MCF 10A (cell line): Measurements from ENCODE around the gene ARMH4. TPM values are rescaled to one million over a fixed set of nuclear protein-coding genes. Genes with fewer than 3 reads are reported as not detected.
A peak's percentile ranks its signal among the peaks of the same experiment; 100 is the strongest.

Experiments used
- BruUV-seq: library from RNA; stranded (reverse); fragments of 400-500 nt; replicated peaks from 2 replicates; lab custom pipeline; 2021; lab: Mats Ljungman, UMichigan
- CTCF ChIA-PET: fragments of 300-600 bp; sonication (Branson Sonifier 250); formaldehyde crosslinking; extraction: SDS; loops from one replicate; lab custom pipeline; 2021; ENCODE audit warnings: antibody characterized with exemption, inconsistent platforms; lab: Yijun Ruan, JAX
- POLR2A ChIA-PET: fragments of 300-600, 350-650 bp; sonication (Branson Sonifier 250); formaldehyde crosslinking; extraction: SDS; loops from one replicate; lab custom pipeline; 2020; ENCODE audit warnings: antibody characterized with exemption, inconsistent platforms; lab: Yijun Ruan, JAX
- DNase-seq: peaks from one replicate; pipeline ENCODE4 v3.0.0-alpha.2; 2018; ENCODE audit not compliant: unreplicated experiment
- H3K27ac Mint-ChIP-seq: one replicate; pipeline ENCODE4 v1.8.0; 2022; ENCODE audit warnings: mild to moderate bottlenecking, low read depth, mixed read lengths; ENCODE audit not compliant: unreplicated experiment
- H3K27me3 Mint-ChIP-seq: one replicate; pipeline ENCODE4 v1.8.0; 2022; ENCODE audit warnings: mixed read lengths; ENCODE audit not compliant: insufficient read depth, unreplicated experiment
- H3K36me3 Mint-ChIP-seq: one replicate; pipeline ENCODE4 v1.8.0; 2022; ENCODE audit warnings: mild to moderate bottlenecking, moderate library complexity, mixed read lengths; ENCODE audit not compliant: insufficient read depth, unreplicated experiment
- H3K4me1 Mint-ChIP-seq: one replicate; pipeline ENCODE4 v1.8.0; 2022; ENCODE audit warnings: mixed read lengths; ENCODE audit not compliant: insufficient read depth, unreplicated experiment
- H3K4me3 Mint-ChIP-seq: one replicate; pipeline ENCODE4 v1.8.0; 2022; ENCODE audit warnings: mild to moderate bottlenecking, moderate library complexity, mixed read lengths; ENCODE audit not compliant: unreplicated experiment
- H3K9me3 Mint-ChIP-seq: one replicate; pipeline ENCODE4 v1.8.0; 2022; ENCODE audit warnings: mixed read lengths; ENCODE audit not compliant: unreplicated experiment
- intact Hi-C: fragments of 100-400 bp; cut with micrococcal nuclease; formaldehyde crosslinking; loops from 2 replicates; pipeline ENCODE4 v1.14.1; 2022
- total RNA-seq: library from RNA; stranded (reverse); gene quantifications from 2 replicates; pipeline ENCODE4 v1.2.3, GENCODE V29; 2022
- TF ChIP-seq, protein P1 (sequence below): fragments of 200-600 bp; IDR thresholded peaks from one replicate; pipeline ENCODE4 v1.8.0; 2022; ENCODE audit warnings: antibody characterized with exemption, mild to moderate bottlenecking; ENCODE audit not compliant: unreplicated experiment

The ARMH4 gene
- total RNA-seq, 1 experiment from 2014 or later: not detected

DNA sequence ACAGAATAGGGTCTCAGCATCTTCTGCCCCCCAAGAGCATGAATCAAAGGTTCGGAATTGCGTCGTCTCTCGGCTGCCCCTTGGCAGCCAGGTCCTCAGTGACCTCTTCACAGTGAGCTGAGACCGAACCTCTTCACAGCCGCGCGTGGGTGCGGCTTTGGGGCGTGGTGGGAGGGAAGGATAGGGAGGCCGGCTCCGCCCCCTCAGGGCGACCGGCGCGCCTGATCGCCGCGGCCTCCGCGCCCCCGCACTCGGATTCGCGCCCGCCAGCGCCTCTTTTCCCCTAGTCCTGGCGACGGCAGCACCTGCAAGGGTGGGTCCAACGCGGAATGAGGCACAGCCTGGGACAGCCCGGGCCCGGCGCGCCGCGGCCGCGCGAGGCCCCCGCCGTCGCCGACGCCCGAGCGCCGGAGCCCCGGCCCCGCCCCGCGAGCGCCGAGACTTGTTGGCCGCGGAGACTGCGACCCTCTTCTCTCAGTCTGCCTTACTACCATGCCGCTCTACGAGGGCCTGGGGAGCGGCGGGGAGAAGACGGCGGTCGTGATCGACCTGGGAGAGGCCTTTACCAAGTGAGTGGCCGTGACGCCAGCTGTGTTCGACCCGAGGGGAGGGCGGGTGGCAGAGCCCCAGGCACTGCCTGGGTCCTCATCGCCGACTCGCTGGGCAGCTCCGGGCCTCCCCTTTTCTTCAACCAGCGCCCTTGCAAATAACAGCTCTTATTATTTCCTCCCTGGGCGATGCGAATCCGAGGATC lies 47.9 kb upstream of the ARMH4 start, which contains the start of gene ACTR10:
ACTR10 (plus strand) TSS at position 424 of the 754 bp plus-strand sequence; CDS start at position 493, 69 bp downstream.
- DNase-seq: peak; percentile 88
- POLR2A ChIA-PET: interaction anchor here (0.6 to 2.4 kb wide), 25 partner anchors 11 to 931 kb away, joined by 3 to 19 read pairs (median 4); partner anchors contain the start of genes ARID4A, ARMH4, NAA30 and PSMA3
- Mint-ChIP-seq H3K36me3 (peaks cover 34% of the 10 kb centered on the region), H3K9me3 (no peaks in the 10 kb centered on the region), H3K27me3 (peaks cover 20% of the 10 kb centered on the region), H3K4me3 (peak within 1 kb of the TSS; percentile 98), H3K27ac (peak within 1 kb of the TSS; percentile 85), H3K4me1 (peaks cover 16% of the 10 kb centered on the region)
- TF ChIP-seq, protein P1, sequence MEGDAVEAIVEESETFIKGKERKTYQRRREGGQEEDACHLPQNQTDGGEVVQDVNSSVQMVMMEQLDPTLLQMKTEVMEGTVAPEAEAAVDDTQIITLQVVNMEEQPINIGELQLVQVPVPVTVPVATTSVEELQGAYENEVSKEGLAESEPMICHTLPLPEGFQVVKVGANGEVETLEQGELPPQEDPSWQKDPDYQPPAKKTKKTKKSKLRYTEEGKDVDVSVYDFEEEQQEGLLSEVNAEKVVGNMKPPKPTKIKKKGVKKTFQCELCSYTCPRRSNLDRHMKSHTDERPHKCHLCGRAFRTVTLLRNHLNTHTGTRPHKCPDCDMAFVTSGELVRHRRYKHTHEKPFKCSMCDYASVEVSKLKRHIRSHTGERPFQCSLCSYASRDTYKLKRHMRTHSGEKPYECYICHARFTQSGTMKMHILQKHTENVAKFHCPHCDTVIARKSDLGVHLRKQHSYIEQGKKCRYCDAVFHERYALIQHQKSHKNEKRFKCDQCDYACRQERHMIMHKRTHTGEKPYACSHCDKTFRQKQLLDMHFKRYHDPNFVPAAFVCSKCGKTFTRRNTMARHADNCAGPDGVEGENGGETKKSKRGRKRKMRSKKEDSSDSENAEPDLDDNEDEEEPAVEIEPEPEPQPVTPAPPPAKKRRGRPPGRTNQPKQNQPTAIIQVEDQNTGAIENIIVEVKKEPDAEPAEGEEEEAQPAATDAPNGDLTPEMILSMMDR: no peak
- no TSS peak for BruUV-seq
- CTCF ChIA-PET: interaction anchor here (0.6 to 2.2 kb wide), 3 partner anchors 33 to 104 kb away, joined by 3 to 11 read pairs (median 4); no protein-coding TSS in a partner anchor
- intact Hi-C loops: loop anchor here (1.0 kb wide), 1 partner anchor 92 kb away; no protein-coding TSS in a partner anchor

GRCh38 chr14:58198086-58198485 lies 46.1 kb upstream of the ARMH4 start:
- H3K9me3 Mint-ChIP-seq: no peaks in the 10 kb centered on the region
- no peak overlapping the region for H3K4me3 Mint-ChIP-seq
- no peak for DNase-seq
- POLR2A ChIA-PET: interaction anchor here (0.5 to 2.0 kb wide), 4 partner anchors 9 to 92 kb away, joined by 3 to 8 read pairs (median 3); partner anchors contain the start of gene ARMH4
- no peak overlapping the region for H3K27ac Mint-ChIP-seq
- H3K36me3 Mint-ChIP-seq: peaks cover 16% of the 10 kb centered on the region
- CTCF ChIA-PET: interaction anchor here (0.6 to 0.7 kb wide), 3 partner anchors 8 to 1706 kb away, joined by 3 to 5 read pairs (median 5); no protein-coding TSS in a partner anchor
- TF ChIP-seq, protein P1: no peak
- peaks cover 16% of the 10 kb centered on the region for H3K4me1 Mint-ChIP-seq
- intact Hi-C loops: no loop called here
- no TSS peak for BruUV-seq
- peaks cover 20% of the 10 kb centered on the region for H3K27me3 Mint-ChIP-seq

- no peak overlapping the region for H3K27ac Mint-ChIP-seq
- H3K27me3 Mint-ChIP-seq: peaks cover 20% of the 10 kb centered on the region
- TF ChIP-seq, protein P1: no peak
- POLR2A ChIA-PET: interaction anchor here (0.6 to 0.7 kb wide), 2 partner anchors 18 to 32 kb away, joined by 3 read pairs; no protein-coding TSS in a partner anchor
- H3K4me1 Mint-ChIP-seq: peaks cover 12% of the 10 kb centered on the region
- intact Hi-C loops: no loop called here
- no peak for DNase-seq
- no peak overlapping the region for H3K4me3 Mint-ChIP-seq
- no TSS peak for BruUV-seq
- no peaks in the 10 kb centered on the region for H3K9me3 Mint-ChIP-seq
- H3K36me3 Mint-ChIP-seq: peaks cover 7% of the 10 kb centered on the region
- CTCF ChIA-PET: interaction anchor here (0.6 kb wide), 1 partner anchor 812 kb away, joined by 3 read pairs; no protein-coding TSS in a partner anchor
These were observed 44.2 kb upstream of the ARMH4 start for GRCh38 chr14:58196198-58196597.

DNA sequence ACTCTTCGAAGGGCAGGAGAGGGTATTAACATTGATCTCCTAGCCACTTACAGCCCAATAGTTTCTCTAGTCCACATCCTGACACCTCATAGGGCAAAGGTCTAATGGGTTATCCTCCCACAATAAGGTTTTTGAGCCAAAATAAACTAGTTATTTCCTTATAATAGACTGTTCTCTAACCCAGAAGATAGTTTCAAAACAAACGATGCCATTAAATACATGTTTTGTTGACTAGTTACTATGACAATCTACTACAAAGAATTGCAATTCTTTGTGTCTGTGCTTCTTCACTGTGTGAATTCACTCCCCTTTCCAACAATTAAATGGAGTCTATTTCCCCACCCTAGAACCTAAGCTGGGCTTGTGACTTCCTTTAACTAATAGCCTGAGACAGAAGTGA lies 41.5 kb upstream of the ARMH4 start:
- Mint-ChIP-seq H3K9me3 (no peaks in the 10 kb centered on the region), H3K4me3 (no peak overlapping the region), H3K4me1 (no peaks in the 10 kb centered on the region), H3K27me3 (peaks cover 20% of the 10 kb centered on the region), H3K27ac (no peak overlapping the region), H3K36me3 (no peaks in the 10 kb centered on the region)
- TF ChIP-seq, protein P1: no peak
- DNase-seq: no peak
- POLR2A ChIA-PET: interaction anchor here (1.5 kb wide), 1 partner anchor 22 kb away, joined by 3 read pairs; no protein-coding TSS in a partner anchor
- BruUV-seq: no TSS peak
- CTCF ChIA-PET: no interaction called here
- intact Hi-C loops: no loop called here
